K562 treated with DMSO at 1 percent for 12 hours (cell line): ENCODE data around the gene PIMREG. TPM values are rescaled to one million over a fixed set of nuclear protein-coding genes. Genes with fewer than 3 reads are reported as not detected.

Experiments used
- total RNA-seq: library from RNA; unstranded; fragments of 300-600 nt; gene quantifications from 2 replicates; pipeline ENCODE4 v1.2.3, GENCODE V29; 2022; ENCODE audit not compliant: insufficient read depth

The PIMREG gene
- 11.6 and 16.0 TPM in 2 replicates for total RNA-seq

GRCh38 chr17:6443692-6444570 lies at the start of gene PIMREG:
Gene PIMREG, plus strand, starts transcription at chr17:6444455. Its CDS starts 656 bp downstream, at chr17:6445111.

GRCh38 chr17:6435051-6435450 lies 9.2 kb upstream of the PIMREG start, which contains the start of gene AIPL1:
Gene AIPL1, minus strand, starts transcription at chr17:6435121. Its CDS starts 17 bp downstream, at chr17:6435104.

Other genes starting within 250 kb of the PIMREG start
- not detected in 2 replicates for gene AIPL1, start 9.3 kb upstream of the PIMREG start, total RNA-seq
- 0.14 and 0.26 TPM in 2 replicates for gene PITPNM3, start 112.1 kb downstream of the PIMREG start, total RNA-seq
- 1.5 and 4.4 TPM in 2 replicates for gene KIAA0753, start 196.3 kb downstream of the PIMREG start, total RNA-seq
- gene TXNDC17, start 196.6 kb downstream of the PIMREG start, total RNA-seq: 80.7 and 111 TPM in 2 replicates
- gene MED31, start 207.2 kb downstream of the PIMREG start, total RNA-seq: 4.5 and 6.6 TPM in 2 replicates
- gene C17orf100, start 207.3 kb downstream of the PIMREG start, total RNA-seq: 2.3 and 2.7 TPM in 2 replicates